ENCODE results near the gene SURF6.
"Not testable (repeated sequence)": the region's sequence is repeated elsewhere in the genome, so short reads cannot be mapped to it uniquely, and the experiment has no call there.

Gene SURF6

GRCh38 chr9:133283255-133284032, 52.5 kb downstream of the SURF6 start:
- DNase-seq = not testable (repeated sequence)

- DNase-seq = no peak
These were observed 53.3 kb downstream of the SURF6 start for GRCh38 chr9:133282464-133283238.

- DNase-seq = no peak
These were observed 55.6 kb downstream of the SURF6 start for GRCh38 chr9:133280392-133280791.

Data from NCI-H1694 (cell line).